Activated B cell treated with CpG ODN at 0.5 μM for 24 hours (primary cell): ENCODE measurements around the gene OSBPL6. TPM values are rescaled to one million over a fixed set of nuclear protein-coding genes. Genes with fewer than 3 reads are reported as not detected.

Experiments
- ATAC-seq: fragments of 200-7000 bp; cut with Tn5 transposase; one replicate; pipeline ENCODE4 v1.10.0; 2021; ENCODE audit warnings: low read depth, mild to moderate bottlenecking, moderate library complexity
- CTCF ChIA-PET: fragments of 350-600 bp; sonication (Branson Sonifier 250); formaldehyde crosslinking; loops from one replicate; lab custom pipeline; 2021; ENCODE audit warnings: antibody characterized with exemption; lab: Charles Lee
- POLR2A ChIA-PET: fragments of 350-600 bp; sonication (Branson Sonifier 250); formaldehyde crosslinking; loops from one replicate; lab custom pipeline; 2021; ENCODE audit warnings: antibody characterized with exemption; lab: Charles Lee
- DNase-seq: peaks from one replicate; pipeline ENCODE4 v3.0.0; 2022
- H3K27ac Mint-ChIP-seq: one replicate; pipeline ENCODE4 v1.8.0; 2020; ENCODE audit warnings: mixed read lengths
- H3K27me3 Mint-ChIP-seq: one replicate; pipeline ENCODE4 v1.8.0; 2021; ENCODE audit warnings: mixed read lengths
- H3K36me3 Mint-ChIP-seq: one replicate; pipeline ENCODE4 v1.8.0; 2021; ENCODE audit warnings: low read depth, mixed read lengths
- H3K4me1 Mint-ChIP-seq: one replicate; pipeline ENCODE4 v1.8.0; 2021; ENCODE audit warnings: mixed read lengths
- H3K4me3 Mint-ChIP-seq: one replicate; pipeline ENCODE4 v1.8.0; 2020; ENCODE audit warnings: mild to moderate bottlenecking, mixed read lengths
- H3K9me3 Mint-ChIP-seq: one replicate; pipeline ENCODE4 v1.8.0; 2020; ENCODE audit warnings: mixed read lengths
- CTCF ChIP-seq: fragments of 200-600 bp; IDR thresholded peaks from one replicate; pipeline ENCODE4 v1.8.0; 2022; ENCODE audit warnings: antibody characterized with exemption, mild to moderate bottlenecking
- intact Hi-C: fragments of 100-400 bp; cut with micrococcal nuclease; formaldehyde crosslinking; loops from one replicate; pipeline ENCODE4 v1.15.1; 2024
- total RNA-seq: library from RNA; stranded (reverse); gene quantifications from 2 replicates; pipeline ENCODE4 v1.2.3, GENCODE V29; 2022

The OSBPL6 gene
- total RNA-seq, 1 donor from 2014 or later, result not detected

DNA sequence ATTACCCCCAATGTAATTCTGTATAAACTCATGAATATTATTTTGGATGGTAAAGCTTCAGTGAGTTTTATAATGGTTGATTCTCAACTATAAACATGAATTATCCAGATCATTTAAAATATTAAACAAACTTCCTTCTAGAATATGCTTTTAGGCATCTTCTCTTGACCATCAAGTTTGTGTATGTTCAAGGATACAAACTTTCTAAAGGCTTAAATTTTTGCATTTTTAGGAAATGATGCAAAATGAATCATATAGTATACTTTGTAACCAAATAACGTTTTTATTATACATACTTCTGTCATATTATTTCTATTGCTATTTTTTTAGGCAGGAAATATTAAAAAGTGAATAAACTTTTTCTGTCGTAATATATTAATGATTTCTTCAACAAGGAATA, 62.8 kb downstream of the OSBPL6 start:
- no peaks in the 10 kb centered on the region for H3K36me3 Mint-ChIP-seq
- no peak for TF ChIP-seq CTCF
- H3K4me1 Mint-ChIP-seq, result no peaks in the 10 kb centered on the region
- H3K4me3 Mint-ChIP-seq, result no peak overlapping the region
- peaks cover 2% of the 10 kb centered on the region for H3K27me3 Mint-ChIP-seq
- H3K27ac Mint-ChIP-seq, result no peak overlapping the region
- ChIA-PET POLR2A (no interaction called here), CTCF (no interaction called here)
- no peaks in the 10 kb centered on the region for H3K9me3 Mint-ChIP-seq
- intact Hi-C loops, result no loop called here
- ATAC-seq (no peak), DNase-seq (no peak)

GRCh38 chr2:178258916-178259315, 64.6 kb downstream of the OSBPL6 start:
- no peak for TF ChIP-seq CTCF
- no peaks in the 10 kb centered on the region for H3K9me3 Mint-ChIP-seq
- no peak for DNase-seq
- ChIA-PET POLR2A (no interaction called here), CTCF (no interaction called here)
- no peaks in the 10 kb centered on the region for H3K36me3 Mint-ChIP-seq
- no peak overlapping the region for H3K27ac Mint-ChIP-seq
- no peak overlapping the region for H3K4me3 Mint-ChIP-seq
- intact Hi-C loops, result no loop called here
- no peaks in the 10 kb centered on the region for H3K4me1 Mint-ChIP-seq
- ATAC-seq, result no peak
- no peaks in the 10 kb centered on the region for H3K27me3 Mint-ChIP-seq

DNA sequence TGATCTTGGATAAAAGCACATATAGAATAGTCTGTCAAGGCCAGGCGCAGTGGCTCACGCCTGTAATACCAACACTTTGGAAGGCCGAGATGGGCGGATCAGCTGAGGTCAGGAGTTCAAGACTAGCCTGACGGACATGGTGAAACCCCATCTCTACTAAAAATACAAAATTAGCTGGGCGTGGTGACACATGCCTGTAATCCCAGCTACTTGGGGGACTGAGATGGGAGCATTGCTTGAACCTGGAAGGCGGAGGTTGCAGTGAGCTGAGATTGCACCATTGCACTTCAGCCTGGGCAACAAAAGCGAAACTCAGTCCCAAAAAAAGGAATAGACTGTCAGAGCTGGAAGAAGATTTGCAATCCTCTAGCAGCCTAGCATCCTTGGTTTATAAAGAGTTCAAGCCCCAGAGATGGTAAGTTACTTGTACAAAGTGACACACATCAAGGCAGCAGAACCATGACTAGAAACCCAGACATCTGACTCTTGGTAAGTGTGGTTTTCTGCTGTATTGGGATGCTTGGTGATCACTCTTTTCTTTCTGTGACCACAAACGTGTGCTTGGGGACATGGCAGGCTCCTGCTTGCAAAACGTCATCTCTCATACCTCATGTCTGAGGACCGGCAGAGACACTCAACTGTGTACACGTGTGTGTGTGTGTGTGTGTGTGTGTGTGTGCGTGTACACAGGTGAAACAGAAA, 69.0 kb downstream of the OSBPL6 start:
- no peaks in the 10 kb centered on the region for H3K4me1 Mint-ChIP-seq
- ATAC-seq (no peak), DNase-seq (no peak)
- no peaks in the 10 kb centered on the region for H3K27me3 Mint-ChIP-seq
- no peak overlapping the region for H3K4me3 Mint-ChIP-seq
- no peak for TF ChIP-seq CTCF
- ChIA-PET CTCF (no interaction called here), POLR2A (no interaction called here)
- no peaks in the 10 kb centered on the region for H3K36me3 Mint-ChIP-seq
- intact Hi-C loops, result no loop called here
- H3K9me3 Mint-ChIP-seq, result no peaks in the 10 kb centered on the region
- H3K27ac Mint-ChIP-seq, result no peak overlapping the region

DNA sequence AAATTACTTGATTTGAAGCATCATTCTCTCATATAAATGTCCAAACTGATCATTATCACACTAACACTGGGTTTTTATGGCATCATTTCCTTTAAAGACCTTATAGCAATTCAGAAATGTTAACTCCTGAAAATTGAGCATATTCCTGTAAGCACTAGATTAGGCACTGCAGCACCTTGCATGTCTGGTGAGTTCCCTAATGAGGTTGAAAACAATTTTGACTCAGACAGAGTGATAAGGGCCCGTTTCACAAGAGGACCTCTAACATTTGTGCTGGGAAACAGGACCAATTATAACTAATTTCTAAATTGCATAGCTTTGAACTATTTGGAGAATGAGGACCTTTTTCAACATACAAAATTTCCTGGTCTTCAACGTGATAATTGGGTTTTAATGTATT, 69.9 kb downstream of the OSBPL6 start:
- no peak overlapping the region for H3K4me3 Mint-ChIP-seq
- POLR2A ChIA-PET, result no interaction called here
- no peaks in the 10 kb centered on the region for H3K4me1 Mint-ChIP-seq
- TF ChIP-seq CTCF, result no peak
- no peak overlapping the region for H3K27ac Mint-ChIP-seq
- ATAC-seq (no peak), DNase-seq (no peak)
- H3K27me3 Mint-ChIP-seq, result no peaks in the 10 kb centered on the region
- no peaks in the 10 kb centered on the region for H3K36me3 Mint-ChIP-seq
- intact Hi-C loops, result no loop called here
- CTCF ChIA-PET, result no interaction called here
- H3K9me3 Mint-ChIP-seq, result no peaks in the 10 kb centered on the region

DNA sequence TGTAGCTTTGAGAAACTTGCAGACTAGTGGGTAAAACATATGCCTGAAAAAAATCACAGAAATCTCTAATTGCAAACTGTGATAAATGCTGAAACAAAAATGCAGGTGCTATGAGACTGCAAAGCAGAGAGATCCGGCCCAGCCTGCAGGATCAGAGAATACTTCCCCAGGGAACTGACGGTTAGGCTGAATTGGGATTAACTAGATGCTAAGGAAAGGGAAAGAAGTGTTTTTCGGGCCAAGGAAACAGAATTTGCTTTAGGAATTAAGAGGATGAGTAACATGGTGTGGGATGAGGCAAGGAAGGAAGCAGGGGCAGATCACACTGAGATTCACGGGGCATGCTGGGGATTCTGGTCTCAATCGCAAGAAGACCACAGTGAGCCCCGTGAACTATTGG, 71.5 kb downstream of the OSBPL6 start:
- Mint-ChIP-seq H3K4me1 (no peaks in the 10 kb centered on the region), H3K36me3 (no peaks in the 10 kb centered on the region), H3K9me3 (no peaks in the 10 kb centered on the region), H3K4me3 (no peak overlapping the region), H3K27me3 (no peaks in the 10 kb centered on the region), H3K27ac (no peak overlapping the region)
- ATAC-seq, result no peak
- ChIA-PET CTCF (no interaction called here), POLR2A (no interaction called here)
- intact Hi-C loops, result no loop called here
- no peak for TF ChIP-seq CTCF
- no peak for DNase-seq
